Measurements from ENCODE around the gene MAMDC2. TPM values are rescaled to one million over a fixed set of nuclear protein-coding genes. Genes with fewer than 3 reads are reported as not detected.

The MAMDC2 gene
- total RNA-seq, 2 donors from 2014 or later: 0.44 to 1.4 TPM

DNA sequence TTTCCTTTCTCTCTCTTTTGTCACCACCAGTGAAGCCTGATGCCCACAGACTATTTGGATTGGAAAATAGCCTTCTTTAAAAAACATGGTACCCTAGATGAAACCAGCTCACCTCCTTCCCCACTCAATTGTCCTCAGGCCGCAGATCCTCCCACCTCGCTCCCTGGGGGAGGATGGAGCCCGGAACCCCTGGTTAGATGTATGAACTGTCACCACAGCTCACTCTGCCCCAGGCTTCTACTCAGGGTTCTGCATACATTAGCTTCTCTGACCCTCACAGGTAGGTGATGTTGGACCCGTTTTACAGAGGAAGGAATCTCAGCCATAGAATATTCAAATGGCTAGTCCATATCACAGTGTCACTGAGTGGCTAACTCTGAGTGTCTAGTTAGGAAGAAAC is 1.8 kb downstream of the MAMDC2 start:
- no peak overlapping the region for H3K27ac ChIP-seq (ENCODE audit: low read depth, low read length)
- H3K4me1 Mint-ChIP-seq: peaks cover 13% of the 10 kb centered on the region
- WGBS, 2 experiments (ENCODE audit: insufficient coverage in 1 of 2, insufficient read length in 1 of 2): 92 to 100% methylated on average over 2 to 4 of the region's 4 CpGs
- no peak overlapping the region for H3K27ac Mint-ChIP-seq
- H3K4me3 ChIP-seq (ENCODE audit: low read length): peak overlapping the region; percentile 82
- TF ChIP-seq, protein P1, sequence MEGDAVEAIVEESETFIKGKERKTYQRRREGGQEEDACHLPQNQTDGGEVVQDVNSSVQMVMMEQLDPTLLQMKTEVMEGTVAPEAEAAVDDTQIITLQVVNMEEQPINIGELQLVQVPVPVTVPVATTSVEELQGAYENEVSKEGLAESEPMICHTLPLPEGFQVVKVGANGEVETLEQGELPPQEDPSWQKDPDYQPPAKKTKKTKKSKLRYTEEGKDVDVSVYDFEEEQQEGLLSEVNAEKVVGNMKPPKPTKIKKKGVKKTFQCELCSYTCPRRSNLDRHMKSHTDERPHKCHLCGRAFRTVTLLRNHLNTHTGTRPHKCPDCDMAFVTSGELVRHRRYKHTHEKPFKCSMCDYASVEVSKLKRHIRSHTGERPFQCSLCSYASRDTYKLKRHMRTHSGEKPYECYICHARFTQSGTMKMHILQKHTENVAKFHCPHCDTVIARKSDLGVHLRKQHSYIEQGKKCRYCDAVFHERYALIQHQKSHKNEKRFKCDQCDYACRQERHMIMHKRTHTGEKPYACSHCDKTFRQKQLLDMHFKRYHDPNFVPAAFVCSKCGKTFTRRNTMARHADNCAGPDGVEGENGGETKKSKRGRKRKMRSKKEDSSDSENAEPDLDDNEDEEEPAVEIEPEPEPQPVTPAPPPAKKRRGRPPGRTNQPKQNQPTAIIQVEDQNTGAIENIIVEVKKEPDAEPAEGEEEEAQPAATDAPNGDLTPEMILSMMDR (conservative IDR thresholded peaks at IDR 0.05): no peak
- H3K9ac ChIP-seq (ENCODE audit: extremely low read depth, low read length, poor library complexity, severe bottlenecking): no peak overlapping the region
- peaks cover 64% of the 10 kb centered on the region for H3K27me3 ChIP-seq (ENCODE audit: control insufficient read depth, insufficient read depth, low read length, poor library complexity, severe bottlenecking)
- DNase-seq: no peak
- no peaks in the 10 kb centered on the region for H3K4me1 ChIP-seq (ENCODE audit: control insufficient read depth, insufficient read depth, low read length)
- no peaks in the 10 kb centered on the region for H3K36me3 ChIP-seq (ENCODE audit: control insufficient read depth, insufficient read depth, low read length)
- H3K9me3 Mint-ChIP-seq: no peaks in the 10 kb centered on the region
- H3K27me3 Mint-ChIP-seq (ENCODE audit: insufficient read depth): peaks cover 79% of the 10 kb centered on the region
- H3K4me3 Mint-ChIP-seq: no peak overlapping the region
- no peaks in the 10 kb centered on the region for H3K9me3 ChIP-seq (ENCODE audit: control insufficient read depth, low read length)
- no peaks in the 10 kb centered on the region for H3K36me3 Mint-ChIP-seq (ENCODE audit: low read depth)

DNA sequence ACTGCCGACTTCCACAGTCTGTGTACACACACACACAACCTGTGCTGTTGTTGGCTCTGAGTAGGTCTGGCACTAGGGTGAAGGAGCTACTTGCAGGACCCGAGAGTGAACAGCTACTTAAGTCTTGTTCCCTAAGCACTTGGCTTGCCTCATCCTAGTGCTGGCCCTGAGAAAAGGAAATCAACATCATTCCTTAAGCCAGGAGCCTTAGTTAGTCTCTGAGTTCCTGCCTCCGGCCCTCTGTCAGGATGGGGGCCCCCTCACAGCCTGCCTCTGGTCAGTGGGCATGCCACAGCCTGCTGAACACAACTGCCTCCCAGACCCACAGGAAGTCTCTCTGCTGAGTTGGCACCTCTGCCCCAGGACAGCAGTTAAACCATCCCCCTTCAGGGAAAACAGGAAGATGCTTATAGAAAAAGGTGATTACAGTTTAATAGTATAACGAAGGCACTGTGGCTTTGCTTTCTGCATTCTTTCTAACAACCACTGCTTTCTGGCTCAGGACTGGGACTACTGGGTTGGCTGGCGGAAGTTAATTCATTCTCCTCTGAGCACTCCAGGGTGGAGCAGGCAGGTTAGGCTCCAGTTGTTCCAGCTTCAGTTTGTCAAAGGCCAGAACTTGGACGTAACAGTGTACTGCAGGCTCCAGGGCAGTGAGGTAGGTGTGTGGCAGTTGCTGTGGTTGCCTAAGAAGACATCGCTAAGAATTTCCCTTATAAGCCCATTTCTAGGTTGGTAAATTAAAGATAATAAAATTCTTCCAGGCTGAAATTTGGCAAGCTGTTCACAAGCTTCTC is 2.8 kb downstream of the MAMDC2 start:
- Histone ChIP-seq H3K27me3 (ENCODE audit: control insufficient read depth, insufficient read depth, low read length, poor library complexity, severe bottlenecking) (peaks cover 69% of the 10 kb centered on the region), H3K27ac (ENCODE audit: low read depth, low read length) (no peak overlapping the region), H3K4me3 (ENCODE audit: low read length) (no peak overlapping the region), H3K9me3 (ENCODE audit: control insufficient read depth, low read length) (no peaks in the 10 kb centered on the region), H3K36me3 (ENCODE audit: control insufficient read depth, insufficient read depth, low read length) (no peaks in the 10 kb centered on the region), H3K4me1 (ENCODE audit: control insufficient read depth, insufficient read depth, low read length) (no peaks in the 10 kb centered on the region), H3K9ac (ENCODE audit: extremely low read depth, low read length, poor library complexity, severe bottlenecking) (no peak overlapping the region)
- 87 to 100% methylated on average over 1 to 7 of the region's 7 CpGs for WGBS, 2 experiments (ENCODE audit: insufficient coverage in 1 of 2, insufficient read length in 1 of 2)
- TF ChIP-seq, protein P1 (conservative IDR thresholded peaks at IDR 0.05): no peak
- DNase-seq: peak; percentile 60
- Mint-ChIP-seq H3K9me3 (no peaks in the 10 kb centered on the region), H3K27ac (no peak overlapping the region), H3K4me3 (no peak overlapping the region), H3K27me3 (ENCODE audit: insufficient read depth) (peaks cover 70% of the 10 kb centered on the region), H3K4me1 (peaks cover 13% of the 10 kb centered on the region), H3K36me3 (ENCODE audit: low read depth) (no peaks in the 10 kb centered on the region)

DNA sequence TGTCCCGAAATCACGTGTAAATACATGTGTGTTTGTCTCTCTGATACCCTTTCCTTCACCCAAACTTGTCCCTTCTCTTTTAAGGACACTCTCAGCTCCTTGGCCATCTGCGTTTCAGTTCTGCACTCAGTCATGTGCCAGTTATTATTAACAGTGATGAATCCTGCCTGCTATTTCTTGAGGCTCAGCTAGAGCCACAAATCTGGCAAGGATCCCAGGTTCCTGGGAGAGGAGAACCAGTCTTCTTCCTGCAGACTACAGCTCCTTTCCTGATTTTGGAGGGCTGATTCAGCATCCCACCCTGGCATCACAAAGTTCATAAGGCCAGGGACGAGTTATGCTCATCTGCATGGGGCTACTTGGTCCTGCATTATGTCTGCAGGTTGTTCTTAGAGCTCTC is 5.6 kb downstream of the MAMDC2 start:
- no peaks in the 10 kb centered on the region for H3K36me3 ChIP-seq (ENCODE audit: control insufficient read depth, insufficient read depth, low read length)
- Mint-ChIP-seq H3K4me1 (peaks cover 24% of the 10 kb centered on the region), H3K9me3 (no peaks in the 10 kb centered on the region), H3K4me3 (no peak overlapping the region), H3K27me3 (ENCODE audit: insufficient read depth) (peaks cover 50% of the 10 kb centered on the region), H3K27ac (no peak overlapping the region), H3K36me3 (ENCODE audit: low read depth) (no peaks in the 10 kb centered on the region)
- no peaks in the 10 kb centered on the region for H3K9me3 ChIP-seq (ENCODE audit: control insufficient read depth, low read length)
- TF ChIP-seq, protein P1 (conservative IDR thresholded peaks at IDR 0.05): no peak
- no peak for DNase-seq
- H3K4me3 ChIP-seq (ENCODE audit: low read length): no peak overlapping the region
- H3K27me3 ChIP-seq (ENCODE audit: control insufficient read depth, insufficient read depth, low read length, poor library complexity, severe bottlenecking): peaks cover 42% of the 10 kb centered on the region
- H3K27ac ChIP-seq (ENCODE audit: low read depth, low read length): no peak overlapping the region
- H3K4me1 ChIP-seq (ENCODE audit: control insufficient read depth, insufficient read depth, low read length): peaks cover 3% of the 10 kb centered on the region
- WGBS, 2 experiments (ENCODE audit: insufficient coverage in 1 of 2, insufficient read length in 1 of 2): 91 to 100% methylated on average over 2 to 4 of the region's 4 CpGs
- H3K9ac ChIP-seq (ENCODE audit: extremely low read depth, low read length, poor library complexity, severe bottlenecking): no peak overlapping the region
